Endometrial microvascular endothelial cells (primary cell): ENCODE data around the gene HOXA13. TPM values are rescaled to one million over a fixed set of nuclear protein-coding genes. Genes with fewer than 3 reads are reported as not detected.

Source experiments
- in situ Hi-C: cut with HindIII; loops from 2 replicates; pipeline ENCODE4 v1.10.0; 2017; ENCODE audit warnings: low sequenced_read_pairs, low pct_unique_long_range_greater_than_20kb; ENCODE audit errors: inconsistent ontology term
- total RNA-seq: library from RNA; depleted of rRNA; stranded (reverse); fragments of >200 nt; gene quantifications from one replicate; pipeline ENCODE4 v1.2.3, GENCODE V29; 2015; ENCODE audit errors: inconsistent ontology term

HOXA13 gene
- total RNA-seq, 1 donor from 2014 or later, result 0.09 TPM

DNA sequence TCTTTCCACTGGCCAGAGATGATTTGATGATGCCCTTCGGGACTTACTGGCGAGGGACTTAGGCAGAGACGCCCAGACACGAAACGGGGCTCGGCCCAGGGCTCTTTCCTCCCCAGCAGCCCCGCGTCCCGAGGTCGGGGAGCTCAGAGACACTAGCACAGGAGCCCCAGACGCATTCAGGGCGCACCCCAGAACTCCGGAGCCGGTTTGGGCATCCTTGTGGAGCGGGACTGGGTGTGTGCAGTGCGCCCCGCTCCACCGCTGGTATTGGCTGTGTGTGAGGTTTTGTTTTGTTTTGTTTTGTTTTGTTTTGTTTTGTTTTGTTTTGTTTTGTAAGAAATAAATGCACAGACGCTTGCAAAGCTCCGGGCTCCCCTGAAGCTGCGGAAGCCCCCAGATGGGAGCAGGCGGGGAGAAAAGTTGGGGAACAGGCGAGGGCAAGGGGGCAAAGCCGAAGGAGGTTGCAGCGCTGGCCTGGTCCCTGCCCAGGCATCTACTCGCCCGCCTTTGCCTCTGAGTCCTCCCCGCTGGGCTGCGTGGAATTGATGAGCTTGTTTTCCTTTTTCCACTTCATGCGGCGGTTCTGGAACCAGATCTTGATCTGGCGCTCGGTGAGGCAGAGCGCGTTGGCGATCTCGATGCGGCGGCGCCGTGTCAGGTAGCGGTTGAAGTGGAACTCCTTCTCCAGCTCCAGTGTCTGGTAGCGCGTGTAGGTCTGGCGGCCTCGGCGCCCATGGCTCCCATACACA is 54.6 kb downstream of the HOXA13 start:
- in situ Hi-C loops, result no loop called here

DNA sequence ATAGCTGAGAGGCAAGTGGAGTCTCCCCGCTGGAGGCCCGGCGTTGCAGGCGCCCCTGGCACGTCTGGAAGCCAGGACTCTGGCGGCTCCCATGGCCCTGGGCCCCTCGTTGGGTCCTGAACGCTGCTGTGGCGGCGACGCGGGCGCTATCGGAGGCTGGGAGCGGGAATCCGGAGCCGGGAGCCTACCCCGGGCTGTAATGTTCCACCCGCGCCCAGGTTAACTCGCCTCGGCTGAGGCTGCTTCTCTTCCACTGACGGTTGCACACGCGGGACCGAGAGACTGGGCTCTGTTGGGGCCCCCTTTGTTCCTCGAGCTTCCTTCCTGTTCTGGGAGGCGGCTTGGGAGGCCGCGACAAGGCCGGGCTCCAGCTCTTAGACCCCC is 55.1 kb downstream of the HOXA13 start:
- in situ Hi-C loops, result no loop called here

Other genes starting within 250 kb of the HOXA13 start
- gene HOXA1, start 104.1 kb downstream of the HOXA13 start, total RNA-seq, result 0.65 TPM
- gene HOXA2, start 97.4 kb downstream of the HOXA13 start, total RNA-seq, result not detected
- 0.93 TPM for gene HOXA4, start 69.3 kb downstream of the HOXA13 start, total RNA-seq
- 4.4 TPM for gene HOXA5, start 56.4 kb downstream of the HOXA13 start, total RNA-seq
- gene HOXA6, start 52.3 kb downstream of the HOXA13 start, total RNA-seq, result 6.0 TPM
- gene HOXA3, start 47.5 kb downstream of the HOXA13 start, total RNA-seq, result 6.6 TPM
- 10.0 TPM for gene HOXA7, start 43.4 kb downstream of the HOXA13 start, total RNA-seq
- gene HOXA9, start 34.6 kb downstream of the HOXA13 start, total RNA-seq, result 47.0 TPM
- gene HOXA10, start 25.8 kb downstream of the HOXA13 start, total RNA-seq, result 9.8 TPM
- gene HOXA11, start 14.9 kb downstream of the HOXA13 start, total RNA-seq, result 7.3 TPM
- gene EVX1, start 42.7 kb upstream of the HOXA13 start, total RNA-seq, result not detected